Fibroblast of skin of left quadriceps (primary cell): ENCODE results near the gene PFDN2.

Experiments
- DNase-seq, 2 experiments: peaks; one replicate each; pipeline ENCODE4 v3.0.0-alpha.2; 2013; ENCODE audit warnings: low read depth in 2 of 2

PFDN2 gene

GRCh38 chr1:161117759-161118581, at the start of gene PFDN2, which contains the start of gene NIT1:
Gene PFDN2, minus strand, starts transcription at chr1:161118037. Its CDS starts 11 bp downstream, at chr1:161118026.
Gene NIT1, plus strand, starts transcription at chr1:161118105. Its CDS starts 72 bp downstream, at chr1:161118177.
- peak; percentile 38 to 39 for DNase-seq

GRCh38 chr1:161166669-161167548, 49.1 kb upstream of the PFDN2 start:
- DNase-seq = no peak

- peak; percentile 91 to 93 for DNase-seq
Measured at GRCh38 chr1:161165742-161166668, 48.2 kb upstream of the PFDN2 start, which contains the start of gene PPOX. Gene PPOX, plus strand, starts transcription at chr1:161166426. Its CDS starts 422 bp downstream, at chr1:161166848.

- DNase-seq = no peak
Measured at GRCh38 chr1:161164901-161165610, 47.2 kb upstream of the PFDN2 start.

GRCh38 chr1:161163793-161164192, 46.0 kb upstream of the PFDN2 start:
- no peak for DNase-seq

GRCh38 chr1:161162806-161163205, 45.0 kb upstream of the PFDN2 start:
- no peak for DNase-seq

- no peak for DNase-seq
Measured at GRCh38 chr1:161162052-161162451, 44.2 kb upstream of the PFDN2 start.

GRCh38 chr1:161161652-161162051, 43.8 kb upstream of the PFDN2 start:
- no peak for DNase-seq

- DNase-seq = no peak
Measured at GRCh38 chr1:161160671-161161145, 42.9 kb upstream of the PFDN2 start.

GRCh38 chr1:161159913-161160243, 42.0 kb upstream of the PFDN2 start:
- no peak for DNase-seq

GRCh38 chr1:161159087-161159912, 41.5 kb upstream of the PFDN2 start, which contains the start of gene USP21:
Gene USP21, plus strand, starts transcription at chr1:161159500. Its CDS starts 1,141 bp downstream, at chr1:161160641.
- DNase-seq = peak; percentile 70 to 74

- no peak for DNase-seq
Measured at GRCh38 chr1:161158316-161159010, 40.6 kb upstream of the PFDN2 start.

GRCh38 chr1:161157867-161158266, 40.0 kb upstream of the PFDN2 start:
- DNase-seq = no peak

- DNase-seq = peak; percentile 76 to 78
Measured at GRCh38 chr1:161153682-161154337, 36.0 kb upstream of the PFDN2 start, which contains the start of gene UFC1. Gene UFC1, plus strand, starts transcription at chr1:161153978. Its CDS starts 20 bp downstream, at chr1:161153998.

- no peak for DNase-seq
Measured at GRCh38 chr1:161153176-161153575, 35.3 kb upstream of the PFDN2 start.

- no peak for DNase-seq
Measured at GRCh38 chr1:161145832-161146231, 28.0 kb upstream of the PFDN2 start.

GRCh38 chr1:161140755-161141400, 23.0 kb upstream of the PFDN2 start:
- no peak for DNase-seq

GRCh38 chr1:161139766-161140165, 21.9 kb upstream of the PFDN2 start:
- no peak for DNase-seq
